Mucosa of gallbladder (tissue), 1 donor: ENCODE results near the gene TIMM50. TPM values are rescaled to one million over a fixed set of nuclear protein-coding genes. Genes with fewer than 3 reads are reported as not detected.

Experiments used
- DNase-seq: peaks from one replicate; pipeline ENCODE4 v3.0.0-alpha.2; 2020; ENCODE audit warnings: low spot score
- total RNA-seq: library from RNA; stranded (reverse); gene quantifications from one replicate; pipeline ENCODE4 v1.2.1, GENCODE V29; 2021
- donor health status: DM: no; HTN: no; CAD: no.

Gene TIMM50
- total RNA-seq, 1 donor from 2014 or later = 53.3 TPM

- DNase-seq = no peak
Measured at GRCh38 chr19:39500543-39500942, 19.9 kb downstream of the TIMM50 start.

GRCh38 chr19:39501340-39501739 lies 20.7 kb downstream of the TIMM50 start:
- DNase-seq = no peak

- peak; percentile 52 for DNase-seq
Measured at GRCh38 chr19:39502640-39503417, 22.2 kb downstream of the TIMM50 start.

GRCh38 chr19:39506598-39506943 lies 25.9 kb downstream of the TIMM50 start:
- DNase-seq = no peak

DNA sequence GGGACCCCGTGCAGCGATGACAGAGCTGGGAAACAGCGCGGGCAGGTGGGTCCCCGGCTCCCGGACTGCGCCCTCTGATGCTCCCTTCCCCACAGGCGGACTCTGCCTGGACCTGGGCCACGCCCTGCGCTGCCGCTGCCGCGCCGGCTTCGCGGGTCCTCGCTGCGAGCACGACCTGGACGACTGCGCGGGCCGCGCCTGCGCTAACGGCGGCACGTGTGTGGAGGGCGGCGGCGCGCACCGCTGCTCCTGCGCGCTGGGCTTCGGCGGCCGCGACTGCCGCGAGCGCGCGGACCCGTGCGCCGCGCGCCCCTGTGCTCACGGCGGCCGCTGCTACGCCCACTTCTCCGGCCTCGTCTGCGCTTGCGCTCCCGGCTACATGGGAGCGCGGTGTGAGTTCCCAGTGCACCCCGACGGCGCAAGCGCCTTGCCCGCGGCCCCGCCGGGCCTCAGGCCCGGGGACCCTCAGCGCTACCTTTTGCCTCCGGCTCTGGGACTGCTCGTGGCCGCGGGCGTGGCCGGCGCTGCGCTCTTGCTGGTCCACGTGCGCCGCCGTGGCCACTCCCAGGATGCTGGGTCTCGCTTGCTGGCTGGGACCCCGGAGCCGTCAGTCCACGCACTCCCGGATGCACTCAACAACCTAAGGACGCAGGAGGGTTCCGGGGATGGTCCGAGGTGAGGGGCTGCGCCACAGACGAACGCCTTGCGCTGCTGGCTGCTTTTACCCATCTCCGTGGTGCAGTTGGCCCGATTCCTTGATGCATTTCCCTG lies 26.5 kb downstream of the TIMM50 start:
- DNase-seq = no peak

- no peak for DNase-seq
Measured at GRCh38 chr19:39507715-39508364, 27.2 kb downstream of the TIMM50 start.

GRCh38 chr19:39508629-39509028 lies 28.0 kb downstream of the TIMM50 start:
- DNase-seq = no peak

DNA sequence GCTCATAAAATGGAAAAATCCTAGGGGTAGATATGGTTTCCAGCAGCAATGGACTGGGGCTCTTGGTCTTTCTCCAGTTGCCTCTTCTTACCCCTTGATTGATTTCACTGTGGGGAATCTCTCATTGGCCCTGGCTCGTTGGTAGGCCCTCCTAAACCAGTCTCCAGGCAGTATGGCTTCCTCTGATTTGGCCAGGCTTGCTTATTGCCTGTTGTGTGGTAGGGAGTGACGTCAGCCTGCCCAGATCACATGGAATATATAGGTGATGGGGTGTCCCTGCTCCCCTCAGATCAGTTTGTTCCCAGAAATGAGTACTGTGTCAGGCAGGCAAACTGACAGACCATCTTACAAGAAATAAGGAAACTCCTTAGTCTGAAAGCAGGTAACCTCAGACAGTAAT lies 28.6 kb downstream of the TIMM50 start:
- DNase-seq = no peak

DNA sequence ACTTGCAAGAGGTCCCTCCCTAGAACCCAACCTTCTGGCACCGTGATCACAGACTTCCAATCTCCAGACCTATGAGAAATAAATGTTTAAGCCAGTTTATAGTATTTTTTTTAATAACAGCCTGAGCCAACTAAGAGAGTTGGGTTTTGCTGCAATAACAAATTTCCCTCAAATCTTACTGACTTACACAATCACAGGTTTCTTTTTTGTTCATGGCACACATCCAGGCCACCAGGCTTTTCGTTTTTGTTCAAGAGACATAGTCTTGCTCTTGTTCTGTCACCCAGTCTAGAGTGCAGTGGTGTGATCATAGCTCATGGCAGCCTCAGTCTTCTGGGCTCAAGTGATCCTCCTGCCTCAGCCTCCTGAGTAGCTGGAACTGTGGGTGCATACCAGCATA lies 32.4 kb downstream of the TIMM50 start:
- no peak for DNase-seq

GRCh38 chr19:39514840-39515550 lies 34.4 kb downstream of the TIMM50 start, which contains the start of gene SELENOV:
Gene SELENOV (plus strand): TSS chr19:39515139. CDS start chr19:39515213, 74 bp downstream.
- no peak for DNase-seq

- no peak for DNase-seq
Measured at GRCh38 chr19:39515551-39516191, 35.0 kb downstream of the TIMM50 start.

DNA sequence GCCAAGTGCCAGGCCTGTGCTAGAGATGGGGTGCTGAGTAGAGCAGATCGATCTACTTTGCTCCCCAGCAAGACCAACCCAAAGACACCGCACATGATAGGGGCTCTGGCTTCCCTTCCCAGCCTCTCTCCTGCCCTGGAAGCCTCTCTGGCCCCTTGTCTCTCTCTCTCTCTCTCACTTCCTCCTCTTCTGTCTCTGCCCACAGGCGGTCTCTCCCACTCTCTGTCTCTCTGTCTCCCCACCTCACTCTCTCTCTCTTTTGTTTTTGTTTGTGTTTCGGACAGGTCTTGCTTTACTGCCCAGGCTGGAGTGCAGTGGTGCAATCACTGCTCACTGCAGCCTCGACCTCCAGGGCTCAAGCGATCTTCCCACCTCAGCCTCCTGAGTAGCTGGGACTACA lies 35.6 kb downstream of the TIMM50 start:
- DNase-seq = no peak

- no peak for DNase-seq
Measured at GRCh38 chr19:39517432-39517831, 36.8 kb downstream of the TIMM50 start.

DNA sequence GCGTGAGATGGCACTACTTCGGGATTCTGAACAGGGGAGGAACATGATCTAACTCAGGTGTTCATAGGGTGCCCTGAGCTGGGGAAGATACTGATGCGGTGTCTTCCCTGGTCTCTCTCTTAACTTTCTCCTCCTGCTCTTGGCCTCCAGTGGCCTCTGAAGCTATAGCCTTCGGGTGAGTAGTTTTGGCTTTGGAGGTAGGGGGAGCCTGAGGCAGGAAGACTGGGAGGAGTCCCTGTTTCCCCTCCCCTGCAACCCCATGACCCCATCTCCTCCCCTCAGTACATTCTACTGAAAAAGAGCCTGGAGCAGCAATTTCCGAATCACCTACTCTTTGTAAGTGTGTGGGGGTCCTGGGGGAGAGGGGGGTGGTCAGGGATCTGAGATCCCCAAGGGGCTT lies 37.8 kb downstream of the TIMM50 start:
- DNase-seq = no peak

GRCh38 chr19:39518975-39519374 lies 38.3 kb downstream of the TIMM50 start:
- no peak for DNase-seq

DNA sequence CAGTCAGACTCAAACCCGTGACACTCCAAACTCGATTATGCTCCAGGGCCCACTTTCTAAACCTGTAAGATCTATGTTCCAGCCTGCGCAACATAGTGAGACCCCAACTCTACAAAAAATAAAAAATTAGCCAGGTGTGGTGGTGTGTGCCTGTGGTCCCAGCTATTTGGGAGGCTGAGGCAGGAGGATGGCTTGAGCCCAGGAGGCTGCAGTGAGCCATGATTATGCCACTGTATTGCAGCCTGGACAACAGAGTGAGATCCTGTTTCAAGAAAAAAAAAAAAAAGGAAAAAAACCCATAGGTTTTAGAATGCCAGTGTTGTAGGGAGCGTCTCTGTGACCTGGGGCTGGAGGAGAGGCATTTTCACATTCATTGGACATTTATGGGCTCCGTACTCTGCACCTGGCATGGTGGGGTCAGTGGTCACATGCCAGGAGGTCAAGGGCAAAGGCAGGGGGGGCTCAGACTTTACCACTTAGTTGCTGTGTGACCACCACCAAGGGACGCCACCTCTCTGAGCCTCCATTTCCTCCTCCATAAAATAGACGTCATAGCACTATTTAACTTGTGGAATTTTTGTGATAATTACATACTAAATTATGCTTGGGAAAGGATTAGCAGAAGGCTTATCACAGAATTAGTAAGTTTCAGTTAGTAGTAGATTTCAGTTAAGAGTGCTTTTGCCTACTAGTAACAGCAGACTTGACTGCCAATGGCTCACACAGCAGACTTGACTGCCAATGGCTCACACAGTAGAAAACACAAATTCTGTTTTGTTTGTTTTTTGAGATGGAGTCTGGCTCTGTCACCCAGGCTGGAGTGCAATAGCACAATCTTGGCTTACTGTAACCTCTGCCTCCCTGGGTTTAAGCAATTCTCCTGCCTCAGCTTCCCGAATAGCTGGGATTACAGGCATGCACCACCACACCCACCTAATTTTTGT lies 40.2 kb downstream of the TIMM50 start:
- DNase-seq = no peak

DNA sequence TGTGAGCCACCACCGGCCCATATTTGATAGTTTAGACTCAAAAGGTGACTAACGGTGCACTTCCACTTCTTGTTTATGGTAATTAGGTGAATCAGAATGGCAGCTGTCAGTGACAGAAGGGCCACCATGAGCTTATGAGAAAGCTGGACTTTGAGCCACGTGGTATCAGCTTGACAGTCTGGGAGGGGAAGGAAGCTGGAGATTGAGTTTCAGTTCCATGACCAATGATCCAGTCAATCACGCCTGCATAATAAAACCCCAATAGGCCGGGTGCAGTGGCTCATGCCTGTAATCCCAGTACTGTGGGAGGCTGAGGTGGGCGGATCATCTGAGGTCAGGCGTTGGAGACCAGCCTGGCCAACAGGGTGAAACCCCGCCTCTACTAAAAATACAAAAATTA lies 43.9 kb downstream of the TIMM50 start:
- DNase-seq = no peak

DNA sequence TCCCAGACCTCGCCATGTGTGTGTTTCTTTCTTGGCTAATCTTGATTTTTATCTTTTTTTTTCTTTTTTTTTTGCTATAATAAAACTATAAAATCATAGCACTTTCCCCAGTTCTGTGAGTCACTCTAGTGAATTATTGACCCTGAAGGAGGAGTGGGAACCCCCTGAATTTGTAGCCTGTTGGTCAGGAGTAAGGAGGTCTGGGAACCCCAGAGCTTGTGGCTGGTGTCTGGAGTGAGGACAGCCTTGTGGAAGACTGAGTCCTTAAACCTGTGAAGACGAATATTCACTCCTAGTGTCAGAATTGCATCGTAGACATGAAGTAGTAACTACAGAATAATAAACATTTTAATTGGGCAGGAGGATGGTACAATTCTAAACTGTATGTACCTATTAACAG lies 44.6 kb downstream of the TIMM50 start:
- DNase-seq = no peak

DNA sequence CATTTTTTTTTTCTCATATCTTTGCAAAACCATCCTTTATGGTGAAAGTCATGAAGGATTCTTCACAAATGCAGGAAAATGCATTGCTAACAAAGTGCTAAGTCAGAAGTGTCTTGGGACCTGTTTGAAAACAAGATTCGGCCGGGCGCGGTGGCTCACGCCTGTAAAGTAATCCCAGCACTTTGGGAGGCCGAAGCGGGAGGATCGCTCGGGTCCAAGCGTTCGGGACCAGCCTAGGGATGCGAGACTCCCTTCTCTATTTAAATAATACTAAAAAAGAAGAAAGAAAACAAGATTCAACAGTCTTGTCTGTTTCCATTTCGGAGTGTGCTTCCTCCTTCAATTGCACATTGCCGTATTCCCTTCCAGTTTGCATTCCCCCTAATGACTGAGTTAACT lies 51.2 kb downstream of the TIMM50 start:
- DNase-seq = no peak

DNA sequence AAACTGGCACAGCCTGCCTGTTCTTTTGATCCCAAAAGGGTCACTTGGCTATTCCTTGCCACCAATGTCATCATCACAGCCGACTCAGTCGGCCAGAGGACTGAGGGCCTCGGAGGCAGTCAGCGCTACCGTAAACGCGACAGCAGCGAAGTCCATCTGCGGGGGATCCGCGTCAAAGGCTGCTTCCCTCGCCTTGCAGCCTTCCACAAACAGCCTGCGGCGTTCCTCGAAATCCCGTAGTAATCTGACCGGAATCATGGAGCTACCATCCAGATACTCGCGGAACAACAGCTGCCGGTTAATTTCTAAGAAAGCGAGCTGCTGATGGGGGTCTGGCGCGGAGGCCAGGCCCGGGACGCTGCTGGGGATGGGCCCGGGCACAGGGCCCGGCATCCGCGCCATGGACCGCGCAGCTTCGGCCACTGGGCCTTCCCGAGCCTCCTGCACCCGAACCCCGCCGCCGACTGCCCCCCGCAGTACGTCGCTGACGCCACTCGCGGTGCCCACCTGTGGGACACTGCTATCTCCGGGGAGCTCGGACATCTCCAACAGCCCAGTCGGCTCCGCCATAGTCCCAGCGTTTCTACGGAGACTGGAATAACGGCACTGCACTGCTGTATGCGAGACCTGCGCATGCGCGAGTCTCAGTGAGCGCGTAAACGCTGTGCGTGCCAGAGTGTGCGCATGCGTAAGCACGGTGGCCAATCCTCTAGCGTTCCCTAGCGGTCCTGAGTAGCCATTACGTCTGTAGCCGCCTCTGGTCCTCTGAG lies 51.8 kb downstream of the TIMM50 start, which contains the start of gene EID2B:
EID2B (minus strand) TSS at position 620 of the 770 bp plus-strand sequence; CDS start at position 570, 50 bp downstream.
- DNase-seq = peak; percentile 97
